ENCODE measurements around the gene AHCYL2.

Gene AHCYL2

GRCh38 chr7:129422727-129423126 is 197.9 kb downstream of the AHCYL2 start:
- Histone ChIP-seq H3K36me3 (ENCODE audit: insufficient read depth, low read length) (no peaks in the 10 kb centered on the region), H3K79me2 (ENCODE audit: insufficient read depth, low read length) (no peaks in the 10 kb centered on the region)
- TF ChIP-seq, protein P1, sequence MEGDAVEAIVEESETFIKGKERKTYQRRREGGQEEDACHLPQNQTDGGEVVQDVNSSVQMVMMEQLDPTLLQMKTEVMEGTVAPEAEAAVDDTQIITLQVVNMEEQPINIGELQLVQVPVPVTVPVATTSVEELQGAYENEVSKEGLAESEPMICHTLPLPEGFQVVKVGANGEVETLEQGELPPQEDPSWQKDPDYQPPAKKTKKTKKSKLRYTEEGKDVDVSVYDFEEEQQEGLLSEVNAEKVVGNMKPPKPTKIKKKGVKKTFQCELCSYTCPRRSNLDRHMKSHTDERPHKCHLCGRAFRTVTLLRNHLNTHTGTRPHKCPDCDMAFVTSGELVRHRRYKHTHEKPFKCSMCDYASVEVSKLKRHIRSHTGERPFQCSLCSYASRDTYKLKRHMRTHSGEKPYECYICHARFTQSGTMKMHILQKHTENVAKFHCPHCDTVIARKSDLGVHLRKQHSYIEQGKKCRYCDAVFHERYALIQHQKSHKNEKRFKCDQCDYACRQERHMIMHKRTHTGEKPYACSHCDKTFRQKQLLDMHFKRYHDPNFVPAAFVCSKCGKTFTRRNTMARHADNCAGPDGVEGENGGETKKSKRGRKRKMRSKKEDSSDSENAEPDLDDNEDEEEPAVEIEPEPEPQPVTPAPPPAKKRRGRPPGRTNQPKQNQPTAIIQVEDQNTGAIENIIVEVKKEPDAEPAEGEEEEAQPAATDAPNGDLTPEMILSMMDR (conservative IDR thresholded peaks at IDR 0.05; ENCODE audit: low read length), result no peak
- TF ChIP-seq EZH2phosphoT487 (IDR thresholded peaks at IDR 0.05; ENCODE audit: borderline replicate concordance), result no peak

GRCh38 chr7:129423700-129424410 is 199.0 kb downstream of the AHCYL2 start:
- H3K4me1 ChIP-seq (ENCODE audit: insufficient read depth, low read length, poor library complexity, severe bottlenecking), result peaks cover 19% of the 10 kb centered on the region
- TF ChIP-seq, protein P1 (conservative IDR thresholded peaks at IDR 0.05; ENCODE audit: low read length), result no peak
- TF ChIP-seq EZH2phosphoT487 (IDR thresholded peaks at IDR 0.05; ENCODE audit: borderline replicate concordance), result no peak
- no peaks in the 10 kb centered on the region for H3K27me3 ChIP-seq (ENCODE audit: insufficient read depth, low read length, poor library complexity, severe bottlenecking)
- H3K4me3 ChIP-seq (ENCODE audit: low read length, poor library complexity, severe bottlenecking), result no peak overlapping the region
- no peaks in the 10 kb centered on the region for H3K9me3 ChIP-seq (ENCODE audit: insufficient read depth, low read depth, low read length)
- no peaks in the 10 kb centered on the region for H3K9me2 ChIP-seq (replicated peaks; ENCODE audit: low read depth, low read length)
- no peaks in the 10 kb centered on the region for H3K36me3 ChIP-seq (ENCODE audit: insufficient read depth, low read length)
- H3K4me2 ChIP-seq (ENCODE audit: low read depth, low read length, poor library complexity, severe bottlenecking), result no peak overlapping the region
- H4K20me1 ChIP-seq (ENCODE audit: insufficient read depth, low read length, poor library complexity, severe bottlenecking), result no peaks in the 10 kb centered on the region
- no peaks in the 10 kb centered on the region for H3F3A ChIP-seq (ENCODE audit: low read depth)
- no peak overlapping the region for H2AFZ ChIP-seq (ENCODE audit: low read length)
- no peak overlapping the region for H3K9ac ChIP-seq (ENCODE audit: low read depth, low read length, poor library complexity, severe bottlenecking)
- no peaks in the 10 kb centered on the region for H3K79me2 ChIP-seq (ENCODE audit: insufficient read depth, low read length)

More at GRCh38 chr7:129422727-129423126, 197.9 kb downstream of the AHCYL2 start:
- Histone ChIP-seq H3K27me3 (ENCODE audit: insufficient read depth, low read length, poor library complexity, severe bottlenecking) (no peaks in the 10 kb centered on the region), H4K20me1 (ENCODE audit: insufficient read depth, low read length, poor library complexity, severe bottlenecking) (no peaks in the 10 kb centered on the region), H2AFZ (ENCODE audit: low read length) (no peak overlapping the region), H3K9me2 (replicated peaks; ENCODE audit: low read depth, low read length) (no peaks in the 10 kb centered on the region), H3K9me3 (ENCODE audit: insufficient read depth, low read depth, low read length) (no peaks in the 10 kb centered on the region), H3K4me1 (ENCODE audit: insufficient read depth, low read length, poor library complexity, severe bottlenecking) (peaks cover 19% of the 10 kb centered on the region), H3K4me2 (ENCODE audit: low read depth, low read length, poor library complexity, severe bottlenecking) (no peak overlapping the region), H3K4me3 (ENCODE audit: low read length, poor library complexity, severe bottlenecking) (no peak overlapping the region), H3F3A (ENCODE audit: low read depth) (no peaks in the 10 kb centered on the region), H3K9ac (ENCODE audit: low read depth, low read length, poor library complexity, severe bottlenecking) (no peak overlapping the region)

DNA sequence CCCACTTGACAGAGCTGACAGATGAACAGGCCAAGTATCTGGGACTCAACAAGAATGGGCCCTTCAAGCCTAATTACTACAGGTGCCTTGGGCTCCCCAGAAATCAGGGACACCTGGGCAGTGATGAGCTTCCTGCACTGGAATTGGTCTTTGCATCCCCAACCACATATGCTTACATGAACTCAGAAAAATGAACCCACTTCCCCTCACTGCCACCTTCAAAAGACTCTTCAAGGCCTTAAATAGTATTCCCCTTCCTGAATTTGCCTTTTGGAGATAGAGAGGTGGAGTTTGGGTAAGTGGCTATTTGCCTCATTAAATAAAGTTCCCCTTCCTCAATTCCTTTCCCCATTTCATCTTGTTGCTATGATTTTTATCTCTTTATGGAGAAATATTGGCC is 201.7 kb downstream of the AHCYL2 start:
- TF ChIP-seq EZH2phosphoT487 (IDR thresholded peaks at IDR 0.05; ENCODE audit: borderline replicate concordance), result no peak
- TF ChIP-seq, protein P1 (conservative IDR thresholded peaks at IDR 0.05; ENCODE audit: low read length), result no peak
- no peaks in the 10 kb centered on the region for H3K36me3 ChIP-seq (ENCODE audit: insufficient read depth, low read length)
- no peaks in the 10 kb centered on the region for H4K20me1 ChIP-seq (ENCODE audit: insufficient read depth, low read length, poor library complexity, severe bottlenecking)
- H3K79me2 ChIP-seq (ENCODE audit: insufficient read depth, low read length), result no peaks in the 10 kb centered on the region
- H3K4me2 ChIP-seq (ENCODE audit: low read depth, low read length, poor library complexity, severe bottlenecking), result peak overlapping the region; percentile 3
- H2AFZ ChIP-seq (ENCODE audit: low read length), result no peak overlapping the region
- no peaks in the 10 kb centered on the region for H3K27me3 ChIP-seq (ENCODE audit: insufficient read depth, low read length, poor library complexity, severe bottlenecking)
- H3K9ac ChIP-seq (ENCODE audit: low read depth, low read length, poor library complexity, severe bottlenecking), result no peak overlapping the region
- no peaks in the 10 kb centered on the region for H3K9me2 ChIP-seq (replicated peaks; ENCODE audit: low read depth, low read length)
- H3F3A ChIP-seq (ENCODE audit: low read depth), result no peaks in the 10 kb centered on the region
- H3K4me1 ChIP-seq (ENCODE audit: insufficient read depth, low read length, poor library complexity, severe bottlenecking), result peaks cover 19% of the 10 kb centered on the region
- H3K9me3 ChIP-seq (ENCODE audit: insufficient read depth, low read depth, low read length), result no peaks in the 10 kb centered on the region
- H3K4me3 ChIP-seq (ENCODE audit: low read length, poor library complexity, severe bottlenecking), result no peak overlapping the region

Measured in Loucy (cell line).